Stimulated activated CD4-positive, alpha-beta T cell treated with anti-CD3 and anti-CD28 coated beads, Interleukin-4, amount 100 ng/mL, for 1 hour (primary cell): ENCODE results near the gene ANAPC10.
"Not testable (repeated sequence)": the region's sequence is repeated elsewhere in the genome, so short reads cannot be mapped to it uniquely, and the experiment has no call there.

Experiments
- DNase-seq: peaks from one replicate; pipeline ENCODE4 v3.0.0-alpha.2; 2020

The ANAPC10 gene

DNA sequence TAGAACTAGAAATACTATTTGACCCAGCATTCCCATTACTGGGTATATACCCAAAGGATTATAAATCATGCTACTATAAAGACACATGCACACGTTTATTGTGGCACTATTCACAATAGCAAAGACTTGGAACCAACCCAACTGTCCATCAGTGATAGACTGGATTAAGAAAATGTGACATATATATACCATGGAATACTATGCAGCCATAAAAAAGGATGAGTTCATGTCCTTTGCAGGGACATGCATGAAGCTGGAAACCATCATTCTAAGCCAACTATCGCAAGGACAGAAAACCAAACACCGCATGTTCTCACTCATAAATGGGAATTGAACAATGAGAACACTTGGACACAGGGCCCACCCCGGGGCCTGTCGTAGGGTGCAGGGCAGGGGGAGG, 97.3 kb downstream of the ANAPC10 start:
- DNase-seq: not testable (repeated sequence)

DNA sequence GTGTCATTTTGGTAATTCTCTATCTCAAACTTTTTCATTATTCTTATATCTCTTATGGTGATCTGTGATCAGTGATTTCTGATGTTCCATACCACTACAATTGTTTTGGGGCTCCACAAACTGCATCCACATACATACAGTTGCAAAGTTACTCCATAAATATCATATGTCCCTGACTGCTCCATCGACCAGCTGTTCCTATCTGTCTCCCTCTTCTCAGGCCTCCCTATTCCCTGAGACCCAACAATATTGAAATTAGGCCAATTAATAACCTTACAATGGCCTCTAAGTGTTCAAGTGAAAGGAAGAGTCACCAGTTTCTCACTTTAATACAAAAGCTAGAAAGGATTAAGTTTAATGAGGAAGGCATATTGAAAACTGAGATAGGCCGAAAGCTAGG, 108.7 kb downstream of the ANAPC10 start:
- no peak for DNase-seq

DNA sequence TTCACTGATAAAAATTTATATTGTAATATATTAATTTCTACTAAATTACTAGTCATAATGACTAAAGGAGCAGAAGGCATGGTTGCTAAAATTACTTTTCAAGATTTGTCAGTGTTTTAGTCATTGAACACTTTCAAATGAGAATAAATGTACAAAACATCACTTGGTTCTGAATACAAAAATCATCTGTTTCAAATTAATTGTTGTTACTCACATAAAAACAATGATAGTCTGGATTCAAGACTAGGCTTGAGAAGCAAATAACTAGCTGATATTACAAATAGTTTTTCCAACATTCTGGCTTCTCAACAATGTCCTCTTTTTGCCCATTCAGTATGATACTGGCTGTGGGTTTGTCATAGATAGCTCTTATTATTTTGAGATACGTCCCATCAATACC, 112.5 kb downstream of the ANAPC10 start:
- no peak for DNase-seq

DNA sequence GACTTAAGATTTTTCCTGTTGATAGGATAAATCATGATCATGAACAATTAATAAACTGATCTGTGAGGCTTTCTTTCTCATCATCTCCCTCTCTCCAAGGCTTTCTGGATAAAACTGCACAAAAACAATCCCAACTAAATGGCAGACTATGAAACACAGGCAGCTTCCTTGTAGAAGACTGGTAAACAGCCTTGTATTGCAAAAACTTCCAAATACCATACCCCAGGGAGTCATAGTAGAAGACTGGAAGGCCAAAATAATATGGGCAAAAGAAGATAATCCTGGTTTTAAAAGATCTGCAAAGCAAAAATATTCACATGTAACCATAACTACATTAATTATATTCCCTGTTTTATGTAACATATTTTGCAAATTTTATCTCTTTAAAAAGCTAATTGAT, 113.0 kb downstream of the ANAPC10 start:
- DNase-seq: no peak

DNA sequence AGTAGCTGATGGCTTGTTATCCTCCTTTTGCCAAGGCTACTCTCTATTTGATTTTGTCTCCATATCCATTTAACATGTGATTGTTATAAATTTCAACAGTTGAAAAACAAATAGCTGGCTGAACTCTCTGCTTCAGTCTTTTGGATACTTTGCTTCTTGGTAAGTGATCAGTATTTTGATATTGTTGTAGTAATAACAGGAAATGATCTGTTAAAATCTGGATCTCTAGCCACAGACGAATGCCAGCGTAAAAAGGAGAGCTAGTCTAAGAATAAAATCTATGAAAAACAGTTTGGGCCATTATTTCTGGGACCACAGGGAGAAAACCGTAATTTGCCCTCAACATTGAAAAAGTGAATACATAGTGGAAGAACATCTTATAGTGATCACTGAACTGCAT, 113.8 kb downstream of the ANAPC10 start:
- no peak for DNase-seq

DNA sequence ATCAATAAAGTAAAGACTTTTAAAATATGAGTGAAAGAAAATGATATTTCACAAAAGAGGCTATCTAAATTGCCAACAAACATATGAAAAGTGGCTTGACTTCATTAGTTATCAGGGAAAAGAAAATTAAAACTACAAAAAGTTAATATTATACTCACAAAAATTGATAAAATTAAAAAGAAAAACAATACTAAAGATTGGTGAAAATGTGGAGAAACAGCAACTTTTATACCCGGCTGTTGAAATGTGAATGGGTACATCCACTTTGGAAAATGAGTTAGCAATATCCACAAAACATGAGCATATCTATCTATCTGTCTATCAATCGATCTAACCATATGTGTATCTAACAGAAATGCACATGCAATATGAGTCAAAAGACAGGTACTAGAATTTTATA, 122.3 kb downstream of the ANAPC10 start:
- DNase-seq: no peak

DNA sequence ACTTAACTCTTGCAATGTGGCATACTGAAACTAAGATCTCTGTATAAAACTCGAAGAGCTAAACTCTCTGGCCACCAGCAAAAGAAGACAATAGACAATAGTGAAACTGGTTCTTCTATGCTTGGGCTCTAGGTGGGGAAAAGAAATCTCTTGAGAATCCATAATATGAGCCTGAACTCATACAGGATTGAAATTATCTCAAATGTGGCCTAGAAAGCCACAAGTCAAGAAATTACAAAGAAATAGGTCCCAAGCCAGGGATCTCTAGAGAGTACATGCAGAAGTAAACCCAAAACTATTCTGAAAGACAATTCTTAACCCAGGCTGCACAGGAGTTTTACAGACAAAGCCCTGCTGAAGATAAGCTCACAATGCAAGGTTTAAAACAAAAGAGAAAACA, 127.4 kb downstream of the ANAPC10 start:
- no peak for DNase-seq

DNA sequence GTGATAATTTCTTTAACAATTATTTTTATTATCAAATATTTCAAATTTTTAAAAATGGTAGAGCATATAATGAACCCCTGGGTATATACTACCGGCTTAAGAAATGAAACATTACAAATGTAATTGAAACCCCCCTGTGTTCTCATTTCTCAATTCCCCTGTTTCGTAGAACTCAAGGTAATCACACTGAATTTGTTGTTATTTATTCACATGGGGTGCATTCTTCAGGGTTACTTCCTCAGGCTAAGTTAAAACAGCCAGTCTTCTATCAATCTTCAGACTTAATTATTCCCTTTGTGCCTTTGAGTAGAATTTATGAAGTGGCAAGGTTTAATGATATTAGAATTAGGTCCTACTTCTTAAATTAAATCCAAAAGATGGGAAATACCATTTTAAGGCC, 128.2 kb downstream of the ANAPC10 start:
- no peak for DNase-seq

DNA sequence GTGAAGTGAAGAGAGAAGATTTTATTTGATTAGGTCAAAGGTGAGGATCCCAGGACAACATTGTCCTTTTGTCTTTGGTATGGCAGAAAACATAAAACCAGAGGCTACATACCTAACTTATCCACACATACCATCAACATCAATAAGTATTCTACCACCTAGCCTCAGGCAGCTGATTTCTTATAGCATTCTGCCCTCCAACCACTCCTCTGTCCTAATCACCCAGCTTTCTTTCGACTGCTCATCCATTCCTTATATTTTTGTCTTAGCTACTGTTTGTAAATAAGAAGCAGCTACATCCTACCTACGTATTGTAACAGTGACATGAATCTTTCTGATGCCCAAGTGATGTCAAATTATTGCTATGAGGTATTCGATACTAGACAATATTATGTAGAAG, 129.4 kb downstream of the ANAPC10 start:
- DNase-seq: no peak

DNA sequence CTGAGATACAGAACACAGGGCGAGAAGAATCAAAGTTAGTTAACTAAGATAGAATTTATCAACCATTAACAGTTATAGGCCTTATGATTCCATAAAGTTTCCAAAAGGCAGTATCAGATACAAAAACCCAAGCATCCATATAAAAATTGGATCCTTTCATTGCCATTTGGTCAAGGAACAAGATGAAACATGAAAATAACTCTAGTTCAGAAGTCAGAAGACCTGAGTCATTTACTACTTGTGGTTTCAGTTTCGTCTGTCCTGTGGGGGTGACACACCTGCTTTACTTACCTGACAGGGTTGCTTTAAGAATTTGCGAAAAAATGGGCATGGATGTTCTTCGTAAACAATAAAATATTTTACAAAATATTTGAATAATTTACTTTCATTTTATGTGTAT, 130.8 kb downstream of the ANAPC10 start:
- DNase-seq: no peak

DNA sequence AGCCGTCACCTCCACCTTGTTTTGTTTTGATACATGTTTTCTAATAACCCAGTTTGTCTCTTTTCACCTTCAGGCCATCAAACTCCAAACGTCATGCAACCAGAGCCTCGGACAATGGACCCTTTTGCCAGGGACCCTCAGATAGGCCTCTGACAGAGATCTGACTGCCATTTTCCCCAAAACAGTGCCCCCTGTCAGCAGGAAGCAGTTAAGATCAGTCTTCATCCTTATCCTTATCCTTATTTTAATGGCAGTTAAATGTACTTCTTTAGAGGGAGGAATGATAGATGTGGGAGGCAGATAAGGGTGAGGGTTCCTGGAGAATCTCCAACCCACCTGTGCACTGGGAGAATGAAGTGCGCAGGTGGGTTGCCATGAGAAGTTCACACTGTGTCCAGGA, 135.7 kb downstream of the ANAPC10 start:
- DNase-seq: no peak

DNA sequence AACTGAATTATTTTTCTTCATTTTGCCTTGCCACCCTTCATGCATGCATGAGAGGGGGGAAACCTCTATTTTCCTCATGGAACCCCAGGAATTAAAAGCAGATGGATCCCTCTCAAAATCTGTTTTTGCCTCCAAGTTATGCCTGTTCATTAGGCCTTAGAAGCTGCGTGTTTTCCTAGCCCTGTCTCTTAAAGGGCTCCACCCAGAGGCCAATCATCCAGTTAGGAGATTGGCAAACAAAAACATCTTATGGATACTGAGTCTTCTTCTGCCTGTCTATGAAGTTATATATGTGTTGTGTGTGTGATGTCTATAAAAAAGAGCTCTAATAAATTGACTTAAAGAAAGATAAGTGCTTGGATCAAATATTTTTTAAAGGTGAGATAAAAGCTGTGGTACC, 142.9 kb downstream of the ANAPC10 start:
- no peak for DNase-seq

DNA sequence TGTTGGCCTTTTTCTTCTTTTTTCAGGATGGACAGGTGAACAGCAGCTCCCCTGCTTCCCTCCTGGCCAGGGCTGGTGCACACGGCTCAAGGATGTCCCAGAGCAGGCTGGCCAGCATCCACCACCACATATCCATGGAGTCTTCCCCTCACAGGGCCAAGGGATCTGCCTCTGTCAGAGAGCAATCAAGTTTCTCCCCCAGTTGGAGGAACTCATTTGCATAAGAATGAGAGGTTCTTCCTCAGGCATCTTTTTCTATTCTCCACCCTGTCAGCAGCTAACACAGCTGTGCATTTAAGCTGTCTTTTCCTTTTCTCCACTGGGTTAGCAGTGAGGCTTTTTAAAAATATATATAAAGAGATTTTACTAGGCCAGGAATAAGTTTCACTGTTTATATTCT, 143.8 kb downstream of the ANAPC10 start:
- DNase-seq: no peak

DNA sequence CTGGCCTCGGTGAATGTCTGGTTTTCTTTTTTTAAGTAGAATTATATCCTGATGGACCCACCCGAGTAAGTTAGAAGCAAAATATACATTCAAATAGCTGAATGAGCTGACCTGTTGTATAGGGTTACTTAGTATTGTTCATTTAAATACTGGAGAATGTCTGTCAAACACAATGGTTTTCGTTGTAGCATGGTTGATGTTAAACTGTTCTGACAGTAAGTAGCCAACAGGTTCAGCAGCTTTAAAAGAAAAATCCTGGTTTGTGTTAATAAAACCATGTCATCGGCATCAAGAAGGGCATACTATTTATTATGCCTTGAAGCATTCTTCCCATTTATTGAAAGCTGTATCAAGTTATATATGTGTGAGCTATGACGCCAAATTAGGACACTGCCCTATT, 149.6 kb downstream of the ANAPC10 start:
- DNase-seq: no peak

DNA sequence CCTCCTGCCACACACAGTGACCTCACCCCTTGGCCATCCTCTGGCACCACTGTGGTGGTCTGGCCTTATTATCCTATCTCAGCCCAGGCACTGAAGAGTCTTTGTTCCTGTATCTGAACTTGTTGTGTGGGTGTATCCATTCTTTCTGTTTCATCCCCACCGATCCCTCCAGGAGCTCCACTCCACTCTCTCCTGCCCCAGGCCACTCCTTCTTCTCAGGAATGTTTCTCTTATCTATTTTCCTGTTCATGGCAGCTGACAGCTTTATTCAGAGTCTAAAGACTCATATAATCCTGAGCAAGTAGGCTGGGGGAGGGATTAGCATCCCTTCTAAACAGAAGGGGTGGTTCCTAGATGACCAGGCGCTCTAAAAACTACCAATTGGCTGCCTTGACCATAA, 150.0 kb downstream of the ANAPC10 start:
- DNase-seq: no peak
